OCI-LY3 (cell line): ENCODE data around the gene RPA1.
A peak's percentile ranks its signal among the peaks of the same experiment; 100 is the strongest.

Experiments
- H2AFZ ChIP-seq: fragments of 200-600, 300-600 bp; shearing (Covaris generic); 2 replicates; pipeline ENCODE4 v1.6.0; 2014; ENCODE audit warnings: antibody characterized with exemption, low read depth, low read length
- H3K27ac ChIP-seq: fragments of 200-600, 300-600 bp; sonication (generic); 2 replicates; pipeline ENCODE4 v1.5.1; 2014; ENCODE audit warnings: mild to moderate bottlenecking, low read length, moderate library complexity, mixed read lengths
- H3K27me3 ChIP-seq: fragments of 200-600, 300-600 bp; sonication (generic); 2 replicates; pipeline ENCODE4 v1.6.1; 2014; ENCODE audit warnings: low read depth, low read length, mixed read lengths
- H3K36me3 ChIP-seq: fragments of 200-600, 300-600 bp; sonication (generic); replicated peaks from 2 replicates; pipeline ENCODE3; 2014; ENCODE audit warnings: low read depth, low read length, mixed read lengths
- H3K4me1 ChIP-seq: fragments of 300-600, 200-600 bp; sonication (generic); 2 replicates; pipeline ENCODE4 v1.6.1; 2014; ENCODE audit warnings: low read length, mixed read lengths
- H3K4me2 ChIP-seq: fragments of 200-600, 300-600 bp; sonication (generic); 2 replicates; pipeline ENCODE4 v1.6.1; 2014; ENCODE audit warnings: low read length, mixed read lengths
- H3K4me3 ChIP-seq: fragments of 300-600, 200-600 bp; sonication (generic); 2 replicates; pipeline ENCODE4 v1.5.1; 2014; ENCODE audit warnings: antibody characterized with exemption, mild to moderate bottlenecking, low read length, moderate library complexity
- H3K79me2 ChIP-seq: fragments of 300-600, 200-600 bp; shearing (Covaris generic); 2 replicates; pipeline ENCODE4 v1.6.1; 2014; ENCODE audit warnings: mild to moderate bottlenecking, low read length, mixed read lengths
- H3K9ac ChIP-seq: fragments of 300-600, 200-600 bp; shearing (Covaris generic); 2 replicates; pipeline ENCODE4 v1.6.0; 2014; ENCODE audit warnings: mild to moderate bottlenecking, low read length, moderate library complexity
- H3K9me3 ChIP-seq: fragments of 200-600, 300-600 bp; shearing (Covaris generic); 2 replicates; pipeline ENCODE4 v1.6.1; 2014; ENCODE audit warnings: low read length, mixed read lengths; ENCODE audit not compliant: insufficient read depth
- H4K20me1 ChIP-seq: fragments of 200-600, 300-600 bp; sonication (generic); 2 replicates; pipeline ENCODE4 v1.6.1; 2016; ENCODE audit warnings: low read length, mixed read lengths; ENCODE audit not compliant: insufficient read depth
- EZH2phosphoT487 ChIP-seq: fragments of 200-600 bp; shearing (Covaris generic); IDR thresholded peaks from 2 replicates; pipeline ENCODE4 v1.6.1; 2018; ENCODE audit warnings: antibody characterized with exemption, mixed run types, low read depth
- TF ChIP-seq, protein P1 (sequence below): fragments of 200-600, 300-600 bp; sonication (generic); IDR thresholded peaks from 2 replicates; pipeline ENCODE4 v1.5.1; 2014; ENCODE audit warnings: antibody characterized with exemption, low read length, low read depth

The RPA1 gene

DNA sequence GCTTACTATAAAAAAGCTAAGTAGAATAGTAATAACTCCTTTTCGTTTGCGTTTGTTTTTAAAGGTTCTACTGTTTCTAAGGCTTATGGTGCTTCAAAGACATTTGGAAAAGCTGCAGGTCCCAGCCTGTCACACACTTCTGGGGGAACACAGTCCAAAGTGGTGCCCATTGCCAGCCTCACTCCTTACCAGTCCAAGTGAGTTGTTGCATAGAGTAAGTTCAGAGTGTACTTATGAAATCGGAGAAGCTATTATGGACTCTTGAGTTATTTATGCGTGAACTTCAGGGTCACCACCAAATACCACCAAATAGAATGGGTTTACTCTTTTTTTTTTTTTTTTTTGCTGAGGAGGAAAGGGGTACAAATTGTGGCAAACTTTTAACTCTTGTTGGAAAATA is 45.8 kb downstream of the RPA1 start:
- Histone ChIP-seq H3K9ac (no peak overlapping the region), H3K36me3 (peaks cover 13% of the 10 kb centered on the region), H2AFZ (no peak overlapping the region), H3K9me3 (no peaks in the 10 kb centered on the region), H3K4me1 (no peaks in the 10 kb centered on the region), H3K4me2 (no peak overlapping the region), H3K4me3 (no peak overlapping the region), H4K20me1 (no peaks in the 10 kb centered on the region), H3K79me2 (no peaks in the 10 kb centered on the region), H3K27me3 (no peaks in the 10 kb centered on the region), H3K27ac (no peak overlapping the region)
- TF ChIP-seq, protein P1, sequence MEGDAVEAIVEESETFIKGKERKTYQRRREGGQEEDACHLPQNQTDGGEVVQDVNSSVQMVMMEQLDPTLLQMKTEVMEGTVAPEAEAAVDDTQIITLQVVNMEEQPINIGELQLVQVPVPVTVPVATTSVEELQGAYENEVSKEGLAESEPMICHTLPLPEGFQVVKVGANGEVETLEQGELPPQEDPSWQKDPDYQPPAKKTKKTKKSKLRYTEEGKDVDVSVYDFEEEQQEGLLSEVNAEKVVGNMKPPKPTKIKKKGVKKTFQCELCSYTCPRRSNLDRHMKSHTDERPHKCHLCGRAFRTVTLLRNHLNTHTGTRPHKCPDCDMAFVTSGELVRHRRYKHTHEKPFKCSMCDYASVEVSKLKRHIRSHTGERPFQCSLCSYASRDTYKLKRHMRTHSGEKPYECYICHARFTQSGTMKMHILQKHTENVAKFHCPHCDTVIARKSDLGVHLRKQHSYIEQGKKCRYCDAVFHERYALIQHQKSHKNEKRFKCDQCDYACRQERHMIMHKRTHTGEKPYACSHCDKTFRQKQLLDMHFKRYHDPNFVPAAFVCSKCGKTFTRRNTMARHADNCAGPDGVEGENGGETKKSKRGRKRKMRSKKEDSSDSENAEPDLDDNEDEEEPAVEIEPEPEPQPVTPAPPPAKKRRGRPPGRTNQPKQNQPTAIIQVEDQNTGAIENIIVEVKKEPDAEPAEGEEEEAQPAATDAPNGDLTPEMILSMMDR: no peak
- TF ChIP-seq EZH2phosphoT487: no peak

DNA sequence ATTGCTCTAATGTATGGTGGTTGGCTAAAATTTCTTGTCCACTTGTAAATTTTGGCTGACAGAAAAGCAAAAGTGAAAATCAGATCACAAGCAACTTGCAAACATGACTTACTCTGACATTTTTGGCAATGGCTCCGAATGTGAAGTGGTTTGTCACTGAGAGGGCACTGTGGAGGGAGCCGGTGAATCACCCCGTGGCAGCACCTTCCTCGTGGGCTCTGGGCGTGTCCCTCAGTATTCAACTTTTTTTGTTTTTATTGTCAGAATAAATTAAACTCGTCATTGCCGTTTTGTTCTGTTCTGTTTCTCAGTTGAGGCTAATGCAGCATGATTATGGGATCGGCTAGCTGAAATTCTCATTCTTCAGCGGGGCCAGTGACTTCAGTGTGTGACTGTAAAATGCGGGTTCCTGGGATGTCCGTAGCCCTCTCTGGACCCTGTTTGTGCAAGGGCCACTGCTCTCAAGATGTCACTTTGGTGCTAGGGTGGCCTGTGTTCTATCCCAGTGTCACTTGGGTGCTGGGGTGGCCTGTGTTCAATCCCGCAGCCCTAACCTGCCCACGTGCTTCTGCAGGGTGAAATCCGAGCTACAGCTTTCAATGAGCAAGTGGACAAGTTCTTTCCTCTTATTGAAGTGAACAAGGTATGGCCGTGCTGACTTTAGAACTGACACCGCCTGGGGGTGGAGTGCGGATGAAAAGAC is 48.8 kb downstream of the RPA1 start:
- no peak overlapping the region for H3K4me3 ChIP-seq
- TF ChIP-seq, protein P1: no peak
- H3K9me3 ChIP-seq: no peaks in the 10 kb centered on the region
- H3K79me2 ChIP-seq: no peaks in the 10 kb centered on the region
- no peaks in the 10 kb centered on the region for H3K27me3 ChIP-seq
- no peak overlapping the region for H3K4me2 ChIP-seq
- H3K27ac ChIP-seq: no peak overlapping the region
- peaks cover 17% of the 10 kb centered on the region for H3K36me3 ChIP-seq
- H4K20me1 ChIP-seq: no peaks in the 10 kb centered on the region
- H2AFZ ChIP-seq: no peak overlapping the region
- no peaks in the 10 kb centered on the region for H3K4me1 ChIP-seq
- H3K9ac ChIP-seq: no peak overlapping the region

DNA sequence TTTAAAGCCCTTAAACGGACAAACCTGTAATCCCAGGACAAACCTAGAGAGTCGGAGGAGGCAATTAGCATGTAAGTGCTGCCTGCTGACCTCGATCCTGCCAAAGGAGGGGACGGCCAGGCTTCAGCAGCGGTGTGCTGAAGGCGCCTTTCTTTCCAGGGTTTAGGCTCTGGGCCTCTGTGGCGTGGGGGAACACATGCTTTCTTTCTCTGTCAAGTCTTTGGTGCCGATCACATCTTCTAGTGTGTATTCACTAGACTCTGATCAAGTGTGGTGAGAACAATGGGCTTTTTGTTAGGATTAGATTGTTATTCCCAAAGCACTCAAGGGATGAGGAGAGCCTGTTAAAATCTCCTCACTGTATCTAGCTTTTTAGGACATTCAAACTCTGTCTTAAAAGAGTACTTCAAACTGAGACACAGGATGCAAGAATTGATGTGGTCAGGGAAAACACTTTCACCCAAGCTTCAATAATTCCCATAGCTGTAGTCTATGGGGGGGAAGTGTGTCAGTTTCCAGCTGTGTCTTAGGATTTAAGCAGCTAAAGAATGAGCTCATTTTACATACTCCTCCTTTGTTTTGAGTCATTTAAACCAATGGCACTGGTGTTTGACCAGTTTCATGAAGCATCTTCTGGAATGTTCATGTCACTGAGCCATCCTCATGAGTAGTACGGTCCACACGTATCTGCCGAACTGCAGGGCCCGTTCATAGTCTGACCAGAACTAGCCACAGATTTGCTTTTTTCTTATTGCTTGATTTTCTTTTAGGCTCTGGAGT is 51.2 kb downstream of the RPA1 start:
- H3K4me2 ChIP-seq: no peak overlapping the region
- H3K4me3 ChIP-seq: no peak overlapping the region
- TF ChIP-seq, protein P1: no peak
- no peak for TF ChIP-seq EZH2phosphoT487
- no peak overlapping the region for H3K9ac ChIP-seq
- peaks cover 39% of the 10 kb centered on the region for H3K36me3 ChIP-seq
- H4K20me1 ChIP-seq: no peaks in the 10 kb centered on the region
- H3K4me1 ChIP-seq: no peaks in the 10 kb centered on the region
- no peaks in the 10 kb centered on the region for H3K79me2 ChIP-seq
- no peak overlapping the region for H3K27ac ChIP-seq
- no peaks in the 10 kb centered on the region for H3K9me3 ChIP-seq
- no peaks in the 10 kb centered on the region for H3K27me3 ChIP-seq
- H2AFZ ChIP-seq: no peak overlapping the region

GRCh38 chr17:1882836-1883235 is 53.0 kb downstream of the RPA1 start:
- Histone ChIP-seq H3K4me3 (no peak overlapping the region), H3K27me3 (no peaks in the 10 kb centered on the region), H3K79me2 (no peaks in the 10 kb centered on the region), H3K4me1 (no peaks in the 10 kb centered on the region), H3K9me3 (no peaks in the 10 kb centered on the region), H3K9ac (no peak overlapping the region), H3K4me2 (no peak overlapping the region), H3K36me3 (peaks cover 35% of the 10 kb centered on the region), H3K27ac (no peak overlapping the region), H4K20me1 (no peaks in the 10 kb centered on the region), H2AFZ (no peak overlapping the region)
- TF ChIP-seq EZH2phosphoT487: no peak
- TF ChIP-seq, protein P1: peak; percentile 58
